ENCODE results near the gene ZNF705A.
A peak's percentile ranks its signal among the peaks of the same experiment; 100 is the strongest.
"Not testable (repeated sequence)": the region's sequence is repeated elsewhere in the genome, so short reads cannot be mapped to it uniquely, and the experiment has no call there.

Gene ZNF705A

GRCh38 chr12:8156845-8157244, at the start of gene ZNF705A:
TSS of gene ZNF705A (plus strand) at chr12:8157015. CDS start at chr12:8172626, 15,611 bp downstream.
- no peak for FAIRE-seq

- peak; percentile 94 for FAIRE-seq
These were observed 47.9 kb upstream of the ZNF705A start for GRCh38 chr12:8108808-8109398.

- FAIRE-seq, result not testable (repeated sequence)
These were observed 43.7 kb upstream of the ZNF705A start for GRCh38 chr12:8113117-8113516.

- FAIRE-seq, result no peak
These were observed 36.6 kb upstream of the ZNF705A start for GRCh38 chr12:8120072-8120713.

- no peak for FAIRE-seq
These were observed 33.5 kb upstream of the ZNF705A start, which contains the start of gene CLEC4A for GRCh38 chr12:8123124-8123912. TSS of gene CLEC4A (plus strand) at chr12:8123617. CDS start at chr12:8123879, 262 bp downstream.

- no peak for FAIRE-seq
These were observed 29.7 kb upstream of the ZNF705A start for GRCh38 chr12:8127138-8127537.

- FAIRE-seq, result not testable (repeated sequence)
These were observed 23.0 kb upstream of the ZNF705A start for GRCh38 chr12:8133636-8134397.

- FAIRE-seq, result not testable (repeated sequence)
These were observed 22.4 kb upstream of the ZNF705A start for GRCh38 chr12:8134398-8134930.

GRCh38 chr12:8141647-8142046, 15.2 kb upstream of the ZNF705A start:
- not testable (repeated sequence) for FAIRE-seq

- FAIRE-seq, result no peak
These were observed 13.6 kb upstream of the ZNF705A start for GRCh38 chr12:8143261-8143660.

GRCh38 chr12:8145754-8146441, 10.9 kb upstream of the ZNF705A start:
- FAIRE-seq, result no peak

GRCh38 chr12:8146442-8146771, 10.4 kb upstream of the ZNF705A start:
- no peak for FAIRE-seq

GRCh38 chr12:8154526-8154925, 2.3 kb upstream of the ZNF705A start:
- no peak for FAIRE-seq

- no peak for FAIRE-seq
These were observed 399 bp upstream of the ZNF705A start for GRCh38 chr12:8156416-8156815.

GRCh38 chr12:8157484-8158198, 826 bp downstream of the ZNF705A start:
- FAIRE-seq, result no peak

GRCh38 chr12:8172911-8173310, 16.1 kb downstream of the ZNF705A start:
- not testable (repeated sequence) for FAIRE-seq

GRCh38 chr12:8179989-8180585, 23.3 kb downstream of the ZNF705A start:
- not testable (repeated sequence) for FAIRE-seq

GRCh38 chr12:8181271-8181670, 24.5 kb downstream of the ZNF705A start:
- not testable (repeated sequence) for FAIRE-seq

- FAIRE-seq, result not testable (repeated sequence)
These were observed 26.1 kb downstream of the ZNF705A start for GRCh38 chr12:8182923-8183322.

- not testable (repeated sequence) for FAIRE-seq
These were observed 26.5 kb downstream of the ZNF705A start for GRCh38 chr12:8183346-8183745.

- not testable (repeated sequence) for FAIRE-seq
These were observed 27.4 kb downstream of the ZNF705A start for GRCh38 chr12:8184206-8184605.

Data from G401.6 (cell line).